ENCODE results near the gene SLC30A1.
"Not testable (repeated sequence)": the region's sequence is repeated elsewhere in the genome, so short reads cannot be mapped to it uniquely, and the experiment has no call there.

SLC30A1 gene

DNA sequence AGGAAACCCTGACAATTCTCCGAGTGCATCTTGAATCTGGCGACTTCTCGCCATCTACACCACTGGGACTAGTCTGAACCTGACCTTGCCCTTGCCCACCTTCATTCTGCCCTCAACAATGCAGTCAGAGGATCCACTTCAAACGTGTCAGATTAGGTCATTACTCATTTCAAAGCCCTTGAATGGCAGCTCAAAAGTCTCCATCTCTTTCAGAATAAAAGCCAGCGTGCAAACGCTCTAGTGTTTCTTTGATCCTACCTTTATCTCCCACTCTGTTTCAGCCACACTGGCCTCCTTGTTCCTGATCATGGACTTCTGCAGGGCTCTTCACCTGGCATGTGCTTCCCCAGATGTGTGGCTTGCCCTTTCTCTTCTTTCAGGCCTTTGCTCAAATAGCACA lies 31.3 kb downstream of the SLC30A1 start:
- no peak for FAIRE-seq

DNA sequence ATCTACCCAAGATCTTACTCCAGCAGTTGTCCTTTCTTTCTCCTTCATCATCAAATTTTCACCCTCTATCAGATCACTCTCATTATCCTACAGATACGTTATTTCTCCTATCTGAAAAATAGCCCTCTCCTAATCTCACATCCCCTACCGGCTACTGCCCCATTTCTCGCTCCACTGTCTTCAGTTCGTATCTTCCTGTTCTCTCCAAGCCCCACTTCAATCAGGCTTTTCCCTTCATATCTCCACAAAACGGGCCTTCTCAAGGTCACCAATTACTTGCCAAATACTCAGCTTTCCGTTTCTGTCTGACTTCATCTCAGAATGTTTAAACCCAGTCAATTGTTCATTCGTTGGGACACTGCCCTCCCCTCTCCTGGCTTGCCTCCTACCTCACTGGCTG lies 32.4 kb downstream of the SLC30A1 start:
- no peak for FAIRE-seq

DNA sequence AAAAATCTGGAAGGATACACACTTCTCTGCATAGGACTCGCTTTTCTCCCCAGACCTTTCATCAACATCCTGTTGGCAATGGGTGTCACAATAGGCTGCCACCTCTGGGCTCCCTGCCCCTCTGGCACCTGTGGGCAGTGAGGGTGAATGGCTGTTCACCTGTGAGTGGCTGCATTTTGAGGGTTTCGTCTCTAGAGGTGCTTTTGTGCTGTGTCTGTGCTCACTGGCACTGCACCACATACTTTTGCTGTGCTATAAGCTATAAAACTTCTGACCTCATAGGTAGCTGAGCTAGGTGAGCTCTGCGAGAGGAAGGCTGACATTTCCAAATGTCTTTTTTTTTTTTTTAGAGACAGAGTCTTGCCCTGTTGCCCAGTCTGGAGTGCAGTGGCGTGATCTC lies 35.9 kb downstream of the SLC30A1 start:
- no peak for FAIRE-seq

DNA sequence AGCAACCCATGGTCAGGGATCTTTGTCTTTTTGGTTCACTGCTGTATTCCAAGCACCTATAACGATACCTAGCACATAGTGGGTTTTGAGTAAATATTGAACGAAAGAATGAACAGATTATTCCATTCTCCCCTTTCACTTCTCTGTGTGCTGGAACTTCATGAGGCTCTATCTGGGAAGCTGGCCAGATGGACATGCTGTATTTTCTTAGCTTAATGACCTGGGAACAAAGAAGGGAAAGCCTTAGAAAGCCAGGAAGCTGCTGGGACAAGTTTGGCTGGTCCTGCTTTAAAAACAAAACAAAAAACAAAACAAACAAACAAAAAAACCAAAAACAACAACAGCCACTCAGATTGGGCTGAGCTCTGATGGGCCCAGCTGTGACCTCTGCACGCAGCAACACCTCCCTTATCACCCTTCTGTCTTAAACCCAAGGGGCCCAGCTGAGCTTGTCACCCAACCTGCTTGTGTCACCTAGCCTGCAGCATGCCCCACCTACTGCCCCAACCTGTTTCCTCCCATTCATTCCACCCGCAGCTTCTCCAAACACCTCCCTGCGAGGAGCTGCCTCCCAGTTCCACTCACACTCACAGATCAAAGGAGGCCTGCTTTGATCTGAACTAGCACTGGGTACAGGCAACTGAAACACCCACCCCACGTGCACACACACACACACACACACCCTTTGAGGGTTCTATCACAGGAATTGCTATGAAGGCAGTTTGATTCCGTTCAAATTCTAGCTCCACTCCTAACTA lies 37.1 kb downstream of the SLC30A1 start:
- FAIRE-seq, result no peak

DNA sequence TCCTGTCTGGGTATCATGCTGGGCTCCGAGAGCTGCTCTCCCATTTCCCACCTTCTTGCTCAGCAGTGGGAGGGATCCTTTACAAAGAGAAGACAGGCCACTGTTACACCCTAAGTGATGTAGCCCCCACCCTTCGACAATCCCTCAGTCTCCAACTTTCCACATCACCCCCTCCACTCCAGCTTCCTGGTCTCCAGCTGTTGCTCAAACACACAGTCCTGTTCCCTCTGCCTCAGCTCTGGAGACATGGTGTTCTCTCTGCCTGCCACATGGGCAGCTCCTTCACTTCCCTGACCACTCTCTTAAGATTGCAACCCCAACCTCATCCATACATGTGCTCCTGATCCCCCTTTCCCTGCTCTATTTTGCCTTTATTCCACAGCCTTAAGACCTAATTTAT lies 37.7 kb downstream of the SLC30A1 start:
- no peak for FAIRE-seq

DNA sequence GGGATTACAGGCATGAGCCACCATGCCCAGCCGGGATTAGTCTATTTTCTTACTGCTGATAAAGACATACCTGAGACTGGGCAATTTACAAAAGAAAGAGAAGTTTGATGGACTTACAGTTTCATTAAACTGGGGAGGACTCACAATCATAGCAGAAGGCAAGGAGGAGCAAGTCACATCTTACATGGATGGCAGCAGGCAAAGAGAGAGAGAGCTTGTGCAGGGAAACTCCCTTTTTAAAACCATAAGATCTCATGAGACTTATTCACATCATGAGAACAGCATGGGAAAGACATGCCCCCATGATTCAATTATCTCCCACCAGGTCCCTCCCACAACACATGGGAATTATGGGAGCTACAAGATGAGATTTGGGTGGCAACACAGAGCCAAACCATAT lies 38.1 kb downstream of the SLC30A1 start:
- FAIRE-seq, result not testable (repeated sequence)

DNA sequence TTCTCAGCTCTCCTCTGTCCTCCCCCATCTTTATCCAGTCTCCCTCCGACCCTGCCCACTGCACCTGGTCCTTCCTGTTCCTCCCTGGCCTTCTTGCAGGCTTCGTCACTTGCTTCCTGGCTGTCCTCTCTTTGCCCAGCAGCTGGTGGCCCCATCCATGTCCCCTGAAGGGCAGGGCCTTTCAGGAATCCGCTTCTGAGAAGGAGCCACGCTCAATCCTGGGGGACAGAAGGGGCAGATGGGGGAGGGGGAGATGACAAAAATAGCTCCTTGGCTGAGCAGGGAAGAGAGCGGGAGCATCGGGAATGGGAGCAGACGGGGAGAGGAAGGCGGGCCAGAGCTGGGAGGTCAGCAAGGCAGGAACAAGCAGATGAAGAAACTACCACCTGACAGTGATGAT lies 40.7 kb downstream of the SLC30A1 start:
- no peak for FAIRE-seq

DNA sequence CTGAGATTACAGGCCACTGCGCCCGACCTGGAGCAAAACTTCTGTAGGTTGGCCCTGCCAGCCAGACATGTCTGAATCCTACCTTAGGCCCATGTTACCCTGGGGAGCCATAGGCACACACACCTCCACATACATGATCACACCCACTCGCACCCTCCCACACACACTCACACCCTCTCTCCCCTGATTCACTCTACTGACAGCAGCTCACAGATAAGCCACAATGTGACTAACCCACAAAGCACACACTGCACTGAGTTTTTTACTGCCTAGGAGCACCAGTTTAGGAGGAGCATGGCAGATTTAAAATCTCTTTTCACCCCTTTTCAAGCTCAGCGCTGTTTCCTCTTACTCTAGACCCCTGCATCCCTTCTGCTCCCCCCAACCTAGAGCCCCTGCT lies 41.7 kb downstream of the SLC30A1 start:
- no peak for FAIRE-seq

DNA sequence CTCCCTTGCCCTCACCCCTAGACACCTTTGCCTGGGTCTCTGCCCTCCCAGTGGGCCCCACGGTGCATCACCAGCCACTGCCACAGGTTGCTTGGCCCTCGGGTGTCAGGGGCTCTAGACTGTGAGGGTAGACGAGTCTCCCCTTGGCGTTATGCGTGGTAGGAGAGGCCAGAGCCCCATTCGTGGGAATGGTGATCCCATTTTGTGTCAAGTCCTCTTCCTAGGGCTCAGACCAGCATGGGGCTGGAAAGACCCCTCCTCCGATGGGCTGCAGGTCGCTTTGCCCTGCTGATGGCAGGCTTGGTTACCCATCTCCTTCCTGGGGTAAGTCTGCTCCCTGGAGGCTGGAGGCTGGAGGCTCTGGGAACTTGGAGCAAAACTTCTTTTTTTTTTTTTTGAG lies 42.4 kb downstream of the SLC30A1 start:
- no peak for FAIRE-seq

DNA sequence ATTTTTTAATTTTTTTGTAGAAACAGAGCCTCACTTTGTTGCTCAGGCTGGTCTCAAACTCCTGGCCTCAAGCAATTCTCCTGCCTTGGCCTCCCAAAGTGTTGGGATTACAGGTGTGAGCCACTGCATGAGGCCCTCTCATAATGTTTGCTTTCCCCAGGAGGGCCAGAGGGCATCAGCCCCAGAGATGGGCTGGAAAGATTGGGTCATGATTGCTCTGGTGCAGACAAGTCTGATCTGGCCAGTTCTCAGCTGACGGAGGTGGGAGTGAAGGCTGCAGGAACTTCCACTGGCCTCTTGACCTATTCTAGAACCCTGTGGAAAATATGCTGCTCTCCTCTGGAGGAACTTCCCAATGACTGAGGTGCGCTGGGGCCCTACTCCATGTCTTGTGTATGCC lies 43.6 kb downstream of the SLC30A1 start:
- FAIRE-seq, result no peak

DNA sequence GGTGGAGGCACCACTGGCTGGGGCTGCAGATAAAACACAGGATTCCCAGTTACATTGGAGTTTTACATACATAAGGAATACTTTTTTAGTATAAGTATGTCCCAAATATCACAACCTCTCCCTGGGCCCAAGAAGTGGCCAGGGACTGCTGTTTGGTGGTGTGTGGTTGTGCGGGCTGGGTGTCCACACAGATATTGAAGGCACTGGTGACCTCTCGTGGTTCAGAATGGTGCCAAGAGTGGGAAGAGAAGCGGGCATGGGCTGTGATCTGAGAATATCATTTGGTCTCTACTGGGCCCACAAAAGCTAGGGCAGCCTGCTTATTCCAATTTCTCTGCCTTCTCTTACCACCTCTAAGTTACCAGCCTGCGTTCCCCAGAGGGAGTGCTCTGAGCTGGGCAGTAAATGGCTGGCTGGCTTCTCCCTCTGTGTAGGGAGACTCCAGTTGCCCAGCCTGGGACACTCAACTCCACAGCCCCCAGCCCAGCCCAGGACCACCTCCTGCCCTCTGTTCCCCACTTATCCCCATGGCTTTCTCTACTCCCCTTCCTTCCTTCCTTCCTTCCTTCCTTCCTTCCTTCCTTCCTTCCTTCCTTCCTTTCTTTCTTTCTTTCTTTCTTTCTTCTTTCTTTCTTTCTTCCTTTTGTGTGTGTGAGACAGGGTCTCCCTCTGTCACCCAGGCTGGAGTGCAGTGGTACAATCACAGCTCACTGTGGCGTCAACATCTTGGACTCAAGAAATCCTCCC lies 44.2 kb downstream of the SLC30A1 start:
- no peak for FAIRE-seq

DNA sequence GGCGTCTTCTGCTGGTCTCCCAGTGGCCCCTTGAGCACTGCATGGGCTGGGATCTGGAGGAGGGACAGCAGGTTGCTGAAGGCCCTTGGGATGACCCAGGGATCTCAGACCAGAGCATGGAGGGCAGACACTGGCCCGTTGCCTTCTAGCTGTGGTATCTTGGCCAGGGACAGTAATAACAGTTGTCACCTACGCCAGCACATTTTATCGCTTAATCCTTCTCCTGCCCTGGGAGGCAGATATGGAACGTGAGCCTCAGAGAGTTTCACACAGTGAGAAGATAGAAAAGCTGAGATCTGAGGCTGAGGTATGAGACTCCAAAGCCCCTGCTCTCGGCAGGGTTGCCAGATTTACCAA lies 46.9 kb downstream of the SLC30A1 start:
- FAIRE-seq, result no peak

DNA sequence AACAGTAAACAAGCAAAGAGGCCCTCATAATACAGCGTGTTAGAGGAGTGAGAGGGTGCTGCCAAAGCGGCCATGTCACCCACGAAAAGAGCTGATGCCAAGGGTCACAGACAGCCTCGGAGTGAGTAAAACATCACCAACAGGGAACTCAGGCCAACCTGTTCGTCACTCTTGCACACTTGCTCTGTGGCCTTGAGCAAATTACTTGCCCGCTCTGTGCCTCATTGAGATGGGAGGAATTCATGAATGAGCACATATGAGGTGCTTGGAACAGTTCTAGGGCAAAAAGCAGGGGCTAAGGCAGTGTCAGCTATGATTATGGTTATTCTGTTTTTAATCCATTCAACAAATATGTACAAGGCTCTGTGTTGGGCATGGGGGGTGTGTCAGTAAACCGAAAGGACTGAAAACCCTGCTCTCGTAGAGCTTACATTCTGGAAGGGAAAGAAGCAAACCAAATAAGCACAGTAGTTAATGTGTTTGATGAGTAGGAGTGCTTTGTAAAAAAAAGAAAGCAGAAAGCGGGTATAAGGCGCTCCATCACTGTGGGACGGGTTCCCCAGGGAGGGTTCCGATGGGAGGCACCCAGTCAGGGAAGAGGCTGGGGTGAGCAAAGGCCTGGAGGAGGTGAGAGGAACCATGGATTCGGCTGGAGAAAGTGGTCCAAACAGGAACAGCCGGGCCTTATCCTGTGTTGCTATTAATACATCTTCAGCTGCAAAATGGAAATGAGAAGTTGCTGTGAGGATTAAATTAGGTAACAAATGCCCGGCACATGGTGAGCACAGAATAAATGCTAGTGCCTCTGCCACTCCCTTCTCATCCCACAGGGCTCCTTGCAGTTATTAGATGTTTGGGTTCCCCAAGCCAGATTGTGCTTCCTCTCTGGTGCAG lies 47.5 kb downstream of the SLC30A1 start:
- FAIRE-seq, result no peak

DNA sequence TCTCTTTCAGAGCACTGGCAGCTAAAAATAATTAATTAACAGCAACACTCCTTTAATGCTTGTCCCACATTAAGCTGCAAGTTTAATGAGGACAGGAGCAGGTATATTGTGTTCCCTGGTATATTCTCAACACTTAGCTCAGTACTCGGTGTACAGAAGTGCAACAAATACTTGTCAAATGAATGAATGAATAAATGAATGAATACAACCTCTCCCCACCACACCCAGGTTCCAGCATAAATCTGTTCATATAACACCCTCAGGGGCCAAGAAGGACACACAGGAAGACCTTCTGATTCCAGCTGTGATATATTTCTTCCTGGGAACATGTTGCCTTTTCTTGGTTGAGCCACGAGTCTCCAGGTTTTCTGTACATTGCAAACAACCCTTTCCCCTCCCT lies 48.9 kb downstream of the SLC30A1 start:
- FAIRE-seq, result no peak

DNA sequence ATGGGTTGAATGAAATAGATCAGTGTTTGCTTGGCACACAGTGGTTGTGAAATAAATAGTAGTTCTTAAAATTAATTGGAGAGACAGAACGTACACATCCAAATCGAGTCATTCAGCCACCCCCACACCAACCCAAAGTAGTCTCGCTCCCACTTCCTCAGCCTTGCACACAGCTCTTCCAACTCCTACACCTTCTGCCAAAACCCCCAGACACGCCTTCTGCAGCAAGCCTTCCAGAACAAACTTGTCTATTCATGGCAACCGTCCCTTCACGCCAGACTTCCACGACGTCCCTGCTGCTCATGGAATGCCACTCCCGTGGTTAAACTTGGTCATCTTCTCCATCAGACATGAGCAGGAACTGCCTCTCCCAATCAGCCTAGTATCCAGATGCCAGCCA lies 49.5 kb downstream of the SLC30A1 start:
- FAIRE-seq, result no peak

DNA sequence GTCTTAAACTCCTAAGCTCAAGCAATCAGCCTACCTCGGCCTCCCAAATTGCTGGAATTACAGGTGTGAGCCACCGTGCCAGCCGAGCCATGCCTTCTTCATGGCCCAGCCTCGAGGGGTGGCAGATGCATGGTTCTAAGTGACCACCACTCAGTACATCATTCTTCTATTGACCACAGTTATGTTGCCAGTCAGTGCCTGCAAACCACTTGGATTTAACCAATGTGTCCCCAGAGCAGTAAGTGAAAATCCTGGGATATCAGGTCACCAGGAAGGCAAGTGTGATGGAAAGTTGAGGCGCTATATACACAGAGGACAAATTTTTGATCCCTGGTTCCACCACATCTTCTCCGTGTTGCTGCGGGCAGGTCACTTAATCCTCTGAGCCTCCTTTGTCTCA lies 50.0 kb downstream of the SLC30A1 start:
- no peak for FAIRE-seq

DNA sequence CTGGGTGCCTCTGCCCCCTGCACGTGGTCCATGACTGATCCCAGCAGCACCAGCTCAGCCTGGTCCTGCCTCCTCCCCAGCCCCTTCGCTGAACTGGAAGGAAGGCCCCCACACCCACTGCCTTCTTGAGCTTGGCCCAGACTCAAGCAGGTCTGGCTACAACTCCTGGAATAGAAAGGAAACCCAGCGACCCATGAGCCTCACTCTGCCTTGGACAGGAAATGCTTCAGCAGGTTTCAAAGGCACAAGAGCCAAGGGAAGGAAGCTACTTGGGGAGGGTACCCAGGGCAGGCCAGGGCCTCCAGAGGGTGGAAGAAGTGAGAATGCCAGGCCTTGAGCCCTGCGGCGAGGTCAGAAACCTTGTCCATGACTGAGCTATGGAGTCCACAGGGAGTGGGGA lies 51.1 kb downstream of the SLC30A1 start:
- FAIRE-seq, result no peak

DNA sequence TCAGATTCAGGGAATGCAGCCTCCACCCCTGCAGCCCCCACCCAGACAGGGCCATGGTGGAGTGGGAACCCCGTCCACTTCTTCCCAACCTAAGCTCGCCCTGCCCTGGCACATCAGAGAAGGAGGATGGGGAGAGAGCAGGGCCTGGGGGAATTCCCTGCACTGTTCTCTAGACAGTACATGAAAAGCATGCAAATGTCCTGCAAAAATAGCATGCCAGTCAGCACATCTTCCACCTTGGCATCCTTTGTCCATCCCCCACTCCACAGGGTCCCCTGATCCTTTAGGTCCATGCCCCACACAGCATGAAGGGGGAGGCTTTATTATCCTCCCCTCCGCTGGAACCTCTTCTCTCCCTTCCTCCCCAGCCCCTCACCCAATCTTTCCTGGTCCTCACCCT lies 52.0 kb downstream of the SLC30A1 start:
- FAIRE-seq, result no peak

DNA sequence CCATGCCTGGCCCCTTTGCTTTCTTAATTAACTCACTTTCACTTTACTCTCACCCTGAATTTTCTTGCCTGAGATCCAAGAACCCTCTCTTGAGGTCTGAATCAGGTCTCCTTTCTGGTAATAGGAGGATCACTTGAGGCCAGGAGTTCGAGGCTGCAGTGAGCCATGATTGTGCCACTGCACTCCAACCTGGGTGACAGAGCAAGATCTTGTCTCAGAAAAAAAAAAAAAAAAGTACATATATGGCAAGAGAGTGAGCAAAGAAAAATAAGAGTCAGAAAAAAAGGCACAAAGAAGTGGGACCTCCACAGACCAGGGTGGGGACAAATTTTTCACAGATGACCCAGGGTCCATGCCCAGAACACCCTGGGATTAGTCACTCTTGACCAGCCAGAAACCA lies 52.9 kb downstream of the SLC30A1 start:
- FAIRE-seq, result no peak

DNA sequence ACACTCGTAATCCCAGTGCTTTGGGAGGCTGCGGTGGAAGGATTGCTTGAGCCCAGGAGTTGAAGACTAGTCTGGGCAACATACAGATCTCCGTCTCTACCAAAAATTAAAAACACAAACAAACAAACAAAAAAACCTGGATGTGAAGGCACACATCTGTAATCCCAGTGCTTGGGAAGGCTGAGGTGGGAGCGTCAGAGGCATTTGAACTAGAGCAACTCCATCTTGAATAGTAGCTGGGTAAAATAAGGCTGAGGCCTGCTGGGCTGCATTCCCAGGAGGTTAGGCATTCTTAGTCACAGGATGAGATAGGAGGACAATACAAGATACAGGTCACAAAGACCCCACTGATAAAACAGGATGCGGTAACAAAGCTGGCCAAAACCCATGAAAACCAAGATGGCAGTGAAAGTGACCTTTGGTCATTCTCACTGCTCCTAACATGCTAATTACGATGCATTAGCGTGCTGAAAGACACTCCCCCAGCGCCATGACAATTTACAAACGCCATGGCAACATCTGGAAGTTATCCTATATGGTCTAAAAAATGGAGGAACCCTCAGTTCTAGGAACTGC lies 53.8 kb downstream of the SLC30A1 start:
- FAIRE-seq, result no peak

DNA sequence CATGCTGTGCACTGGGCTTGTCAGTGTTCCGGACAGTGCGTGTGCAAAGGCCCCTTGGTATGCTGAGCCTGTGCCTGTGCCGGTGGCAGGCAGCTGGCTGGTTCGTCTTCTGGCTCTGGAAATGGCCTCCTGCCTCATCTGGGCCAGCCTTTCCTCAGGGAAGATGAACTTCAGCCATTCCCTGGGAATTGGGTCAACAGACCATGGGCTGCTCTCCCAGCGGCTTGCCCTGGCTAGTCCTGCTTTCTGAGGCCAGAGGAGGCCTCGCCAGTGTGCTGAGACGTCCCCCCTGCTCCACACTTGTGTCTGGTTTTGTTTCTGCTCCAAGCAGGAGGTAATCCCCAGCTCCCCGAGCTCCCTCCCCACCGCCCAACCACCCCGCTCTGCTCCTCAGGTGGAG lies 54.4 kb downstream of the SLC30A1 start:
- no peak for FAIRE-seq

DNA sequence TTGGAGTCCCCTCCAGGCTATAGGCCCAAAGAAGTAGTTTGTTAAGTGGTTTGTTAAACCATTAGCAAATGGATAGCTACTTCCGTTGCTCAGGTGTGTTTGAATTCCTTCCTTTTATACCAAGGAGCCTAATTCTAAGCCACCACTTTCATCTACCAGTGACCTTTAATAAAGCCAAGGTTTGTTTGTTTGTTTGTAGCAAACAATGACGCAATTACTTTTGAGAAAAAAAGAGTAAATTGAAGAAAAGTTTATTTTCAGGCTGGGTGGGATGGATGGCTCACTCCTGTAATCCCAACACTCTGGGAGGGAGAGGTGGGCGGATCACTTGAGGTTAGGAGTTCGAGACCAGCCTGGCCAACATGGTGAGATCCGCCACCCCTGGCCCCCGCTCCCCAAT lies 56.2 kb downstream of the SLC30A1 start:
- no peak for FAIRE-seq

Measured in TTC549 (cell line).